Ovary (tissue), 9 donors: Measurements from ENCODE around the gene BCL6B. TPM values are rescaled to one million over a fixed set of nuclear protein-coding genes. Genes with fewer than 3 reads are reported as not detected.

Source experiments
- DNase-seq, 5 donors: peaks; one replicate each; pipeline ENCODE4 v3.0.0-alpha.2; 2019 to 2020
- H3K27ac ChIP-seq, 2 donors: fragments of 200-600 bp; one replicate each; pipeline versions ENCODE4 v1.5.1 to v1.8.0; 2019 to 2022
- H3K27me3 ChIP-seq: fragments of 200-600 bp; one replicate; pipeline ENCODE4 v1.8.0; 2022
- H3K36me3 ChIP-seq: fragments of 200-600 bp; sonication (generic); one replicate; pipeline ENCODE4 v1.5.1; 2019
- H3K4me1 ChIP-seq: one replicate; pipeline ENCODE4 v1.8.1; 2013; ENCODE audit warnings: mild to moderate bottlenecking, moderate library complexity; ENCODE audit not compliant: insufficient read depth
- H3K4me3 ChIP-seq: fragments of 200-600 bp; sonication (generic); one replicate; pipeline ENCODE4 v1.5.1; 2017
- H3K9me3 ChIP-seq, 2 donors: fragments of 200-600 bp in 1 of 2; sonication (generic) in 1 of 2; one replicate each; pipeline versions ENCODE4 v1.5.1 to v1.8.1; 2013 to 2019; ENCODE audit warnings: mild to moderate bottlenecking in 1 of 2, moderate library complexity in 1 of 2
- CTCF ChIP-seq, 3 donors: fragments of 450-650 bp in 2 of 3; fragments of 200-600 bp in 1 of 3; IDR thresholded peaks; one replicate each; pipeline versions ENCODE4 v1.5.1 to v1.8.0; 2016 to 2022; ENCODE audit warnings: antibody characterized with exemption in 3 of 3, mild to moderate bottlenecking in 1 of 3
- EP300 ChIP-seq: sonication (generic); formaldehyde crosslinking; IDR thresholded peaks from one replicate; pipeline ENCODE4 v1.6.1; 2017; ENCODE audit warnings: antibody characterized with exemption
- POLR2A ChIP-seq: fragments of 450-650 bp; IDR thresholded peaks from one replicate; pipeline ENCODE4 v1.6.1; 2017; ENCODE audit warnings: antibody characterized with exemption, mild to moderate bottlenecking, moderate library complexity
- WGBS, 3 donors: extraction: QIAGEN DNeasy Blood & Tissue Kit in 1 of 3; methylation state at CpG; one replicate each; pipeline versions ENCODE4 v1.1.5 to v1.1.7; 2013 to 2017; 5-methylcytosine and 5-hydroxymethylcytosine counted together
- intact Hi-C, 4 donors: fragments of 100-400 bp; cut with DNase I; formaldehyde crosslinking; loops; one replicate each; pipeline versions ENCODE4 v1.11.0 to v1.15.1; 2022 to 2023
- polyA plus RNA-seq, 2 donors: library from polyadenylated mRNA; stranded (reverse); fragments of 200-250 nt in 1 of 2; fragments of 350-450 nt in 1 of 2; fragmentation: Illumina TruSeq in 1 of 2; extraction: RNeasy Lipid Tissue Mini Kit (QIAGEN cat#74804) in 1 of 2; gene quantifications; one replicate each; pipeline ENCODE4 v1.2.3, GENCODE V29; 2013 to 2014
- total RNA-seq, 7 donors: library from RNA; depleted of rRNA in 2 of 7; stranded (reverse); fragments of >200 nt in 2 of 7; fragmentation: NEBNext Ultra II Directional in 3 of 7; extraction: Animal tissue kit (Norgen Biotek cat#: 25700) in 3 of 7; gene quantifications; one replicate each; pipeline versions ENCODE4 v1.1.0 to v1.2.4, GENCODE V29; 2016 to 2023
- donor health status: DM: no; HTN: no; CAD: no; lungs with moderate emphysema.
- donor health status: DM: no; HTN: no; CAD: no.
- donor health status: Bipolar disorder and iron deficiency.
- donor health status: DM: yes; HTN: yes; CAD: no.
- donor health status: DM: no; HTN: no; CAD: no.
- donor health status: DM: yes; HTN: yes; CAD: no.

Gene BCL6B
- total and polyA plus RNA-seq, 9 donors = 0.46 to 13.9 (median 4.8) TPM

- Histone ChIP-seq H3K36me3 (no peaks in the 10 kb centered on the region), H3K4me3 (no peak overlapping the region), H3K4me1 (no peaks in the 10 kb centered on the region), H3K27me3 (no peaks in the 10 kb centered on the region), H3K9me3 (no peaks in the 10 kb centered on the region), H3K27ac (no peak overlapping the region)
- intact Hi-C loops = loop anchor here in 1 of 4 donors (5.0 kb wide), 1 partner anchor 111 kb away; no protein-coding TSS in a partner anchor
- DNase-seq = peak; percentile 75 to 91 (median 86)
- 30 to 34% (median 33%) methylated on average over 51 of the region's 51 CpGs for WGBS, 3 donors
- TF ChIP-seq POLR2A = no peak
- TF ChIP-seq CTCF (IDR thresholded peaks at IDR 0.05) = no peak
- no peak for TF ChIP-seq EP300
Observed at GRCh38 chr17:7023576-7024401, 939 bp downstream of the BCL6B start.

GRCh38 chr17:7024402-7024785, 1.5 kb downstream of the BCL6B start:
- Histone ChIP-seq H3K4me3 (no peak overlapping the region), H3K27me3 (no peaks in the 10 kb centered on the region), H3K4me1 (no peaks in the 10 kb centered on the region), H3K36me3 (no peaks in the 10 kb centered on the region), H3K27ac (no peak overlapping the region), H3K9me3 (no peaks in the 10 kb centered on the region)
- WGBS, 3 donors = 67 to 75% (median 72%) methylated on average over 8 of the region's 8 CpGs
- intact Hi-C loops = loop anchor here in 1 of 4 donors (5.0 kb wide), 1 partner anchor 112 kb away; no protein-coding TSS in a partner anchor
- no peak for DNase-seq
- TF ChIP-seq CTCF (IDR thresholded peaks at IDR 0.05) (no peak), EP300 (no peak), POLR2A (no peak)

GRCh38 chr17:7025245-7025644, 2.4 kb downstream of the BCL6B start:
- Histone ChIP-seq H3K4me3 (no peak overlapping the region), H3K4me1 (no peaks in the 10 kb centered on the region), H3K9me3 (no peaks in the 10 kb centered on the region), H3K27ac (no peak overlapping the region), H3K27me3 (no peaks in the 10 kb centered on the region), H3K36me3 (no peaks in the 10 kb centered on the region)
- 84 to 88% (median 86%) methylated on average over 1 of the region's 1 CpG for WGBS, 3 donors
- intact Hi-C loops = no loop called here
- no peak for DNase-seq
- TF ChIP-seq CTCF (IDR thresholded peaks at IDR 0.05) (no peak), EP300 (no peak), POLR2A (no peak)

- Histone ChIP-seq H3K27me3 (no peaks in the 10 kb centered on the region), H3K27ac (no peak overlapping the region), H3K4me1 (no peaks in the 10 kb centered on the region), H3K36me3 (no peaks in the 10 kb centered on the region), H3K4me3 (no peak overlapping the region), H3K9me3 (no peaks in the 10 kb centered on the region)
- 87 to 91% (median 88%) methylated on average over 29 of the region's 29 CpGs for WGBS, 3 donors
- intact Hi-C loops = no loop called here
- TF ChIP-seq CTCF (IDR thresholded peaks at IDR 0.05) = no peak
- TF ChIP-seq EP300 = no peak
- TF ChIP-seq POLR2A = no peak
- DNase-seq = no peak
Observed at GRCh38 chr17:7026471-7027115, 3.7 kb downstream of the BCL6B start.
